GM12864 (cell line): ENCODE measurements around the gene SEMA3E.

Source experiments
- DNase-seq: peaks from one replicate; pipeline ENCODE4 v3.0.0-alpha.2; 2011; ENCODE audit warnings: low read depth
- H3K4me3 ChIP-seq: 2 replicates; pipeline ENCODE4 v1.5.1; 2011; ENCODE audit warnings: mild to moderate bottlenecking, low read depth, low read length, control low read depth
- TF ChIP-seq, protein P1 (sequence below): IDR thresholded peaks from 2 replicates; pipeline ENCODE4 v1.5.1; 2011; ENCODE audit warnings: low read depth, mild to moderate bottlenecking, moderate library complexity, low read length, control low read depth, inconsistent platforms; ENCODE audit errors: missing control alignments

Gene SEMA3E

GRCh38 chr7:83484826-83485225, 164.1 kb downstream of the SEMA3E start:
- TF ChIP-seq, protein P1, sequence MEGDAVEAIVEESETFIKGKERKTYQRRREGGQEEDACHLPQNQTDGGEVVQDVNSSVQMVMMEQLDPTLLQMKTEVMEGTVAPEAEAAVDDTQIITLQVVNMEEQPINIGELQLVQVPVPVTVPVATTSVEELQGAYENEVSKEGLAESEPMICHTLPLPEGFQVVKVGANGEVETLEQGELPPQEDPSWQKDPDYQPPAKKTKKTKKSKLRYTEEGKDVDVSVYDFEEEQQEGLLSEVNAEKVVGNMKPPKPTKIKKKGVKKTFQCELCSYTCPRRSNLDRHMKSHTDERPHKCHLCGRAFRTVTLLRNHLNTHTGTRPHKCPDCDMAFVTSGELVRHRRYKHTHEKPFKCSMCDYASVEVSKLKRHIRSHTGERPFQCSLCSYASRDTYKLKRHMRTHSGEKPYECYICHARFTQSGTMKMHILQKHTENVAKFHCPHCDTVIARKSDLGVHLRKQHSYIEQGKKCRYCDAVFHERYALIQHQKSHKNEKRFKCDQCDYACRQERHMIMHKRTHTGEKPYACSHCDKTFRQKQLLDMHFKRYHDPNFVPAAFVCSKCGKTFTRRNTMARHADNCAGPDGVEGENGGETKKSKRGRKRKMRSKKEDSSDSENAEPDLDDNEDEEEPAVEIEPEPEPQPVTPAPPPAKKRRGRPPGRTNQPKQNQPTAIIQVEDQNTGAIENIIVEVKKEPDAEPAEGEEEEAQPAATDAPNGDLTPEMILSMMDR: no peak
- H3K4me3 ChIP-seq: no peak overlapping the region
- no peak for DNase-seq

- no peak for DNase-seq
- no peak overlapping the region for H3K4me3 ChIP-seq
- TF ChIP-seq, protein P1: no peak
Measured at GRCh38 chr7:83484266-83484665, 164.7 kb downstream of the SEMA3E start.

GRCh38 chr7:83478616-83479015, 170.3 kb downstream of the SEMA3E start:
- TF ChIP-seq, protein P1: no peak
- H3K4me3 ChIP-seq: no peak overlapping the region
- DNase-seq: no peak

DNA sequence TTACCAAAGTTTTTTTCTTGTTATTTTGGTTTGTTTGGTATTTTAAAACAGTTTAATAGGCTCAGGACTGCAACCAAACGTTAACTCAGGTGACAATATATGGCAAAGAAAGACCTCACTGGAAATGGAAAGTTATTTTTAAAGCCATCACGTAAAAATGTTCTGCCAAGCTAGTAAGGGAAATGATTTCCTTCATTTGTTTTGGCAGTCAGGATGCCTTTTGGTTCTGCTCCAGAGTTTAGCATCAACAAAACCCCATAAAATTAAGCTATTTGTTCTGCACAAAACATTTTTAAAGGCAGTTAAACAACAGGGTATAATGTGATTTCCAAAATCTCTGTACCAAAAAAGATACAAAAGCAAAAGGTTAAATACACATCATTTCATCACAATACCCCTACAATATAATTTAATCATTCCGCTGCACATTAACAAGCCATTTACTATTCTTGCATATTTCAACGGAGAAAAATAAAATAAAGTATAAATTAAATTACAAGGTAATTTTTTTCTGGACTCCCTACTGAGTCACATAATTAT, 172.4 kb downstream of the SEMA3E start:
- TF ChIP-seq, protein P1: no peak
- no peak overlapping the region for H3K4me3 ChIP-seq
- DNase-seq: no peak

DNA sequence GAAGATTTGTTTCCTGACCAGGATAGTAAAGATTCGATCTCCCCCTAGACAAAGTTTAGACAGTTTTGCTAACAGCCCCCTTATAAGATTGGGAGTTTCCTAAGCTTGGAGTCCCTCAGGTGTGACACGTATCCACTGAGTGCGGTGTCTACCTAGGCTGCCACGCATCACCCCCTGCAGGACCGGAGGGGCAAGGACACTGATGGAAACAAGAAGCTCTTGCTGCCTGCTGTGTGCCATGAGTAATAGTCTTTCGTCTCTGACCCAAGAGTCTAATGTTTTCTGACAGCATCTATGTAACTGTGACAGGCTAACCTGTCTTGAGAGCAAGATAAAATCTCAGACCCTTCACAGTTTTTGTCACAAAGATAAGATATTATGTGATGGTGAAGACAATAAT, 173.5 kb downstream of the SEMA3E start:
- no peak overlapping the region for H3K4me3 ChIP-seq
- TF ChIP-seq, protein P1: no peak
- no peak for DNase-seq

- TF ChIP-seq, protein P1: no peak
- no peak for DNase-seq
- H3K4me3 ChIP-seq: no peak overlapping the region
Measured at GRCh38 chr7:83472376-83472775, 176.6 kb downstream of the SEMA3E start.

DNA sequence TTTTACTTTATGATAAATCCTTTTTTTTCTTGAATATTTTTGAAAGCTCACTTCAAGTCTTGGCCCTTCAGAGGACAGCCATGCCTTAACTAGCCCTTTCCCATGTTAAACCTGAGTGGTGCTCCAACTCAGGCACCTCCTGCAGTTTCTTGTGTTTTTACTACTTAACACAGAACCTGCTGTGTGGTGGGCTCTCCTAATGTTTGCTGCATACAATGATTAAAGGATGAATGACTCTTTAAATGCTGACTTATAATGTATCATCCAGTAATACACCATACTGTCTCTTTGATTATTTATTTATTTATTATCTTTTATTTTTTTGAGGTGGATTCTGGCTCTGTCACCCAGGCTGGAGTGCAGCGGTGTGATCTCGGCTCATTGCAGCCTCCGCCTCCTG, 179.4 kb downstream of the SEMA3E start:
- no peak overlapping the region for H3K4me3 ChIP-seq
- DNase-seq: no peak
- TF ChIP-seq, protein P1: no peak
